ENCODE results near the gene ADAM22.

DNA sequence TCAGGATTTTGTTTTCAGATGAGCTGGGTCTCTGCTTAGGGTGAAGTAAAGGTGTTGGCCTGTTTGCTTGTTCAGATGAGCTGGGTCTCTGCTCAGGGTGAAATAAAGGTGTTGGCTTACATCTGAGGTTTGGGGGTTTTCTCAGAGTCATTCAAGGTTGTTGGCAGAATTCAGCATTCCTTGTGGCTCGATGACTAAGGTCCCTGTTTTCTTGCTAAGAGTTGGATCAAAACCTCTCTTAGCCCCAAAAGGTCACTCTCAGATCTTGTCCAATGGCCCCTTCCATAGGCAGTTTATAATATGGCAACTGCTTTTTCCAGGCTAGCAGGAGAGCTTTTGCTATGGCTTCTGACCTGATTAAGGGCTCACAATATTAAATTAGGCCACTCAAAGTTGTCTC is 106.6 kb downstream of the ADAM22 start:
- TF ChIP-seq, protein P1, sequence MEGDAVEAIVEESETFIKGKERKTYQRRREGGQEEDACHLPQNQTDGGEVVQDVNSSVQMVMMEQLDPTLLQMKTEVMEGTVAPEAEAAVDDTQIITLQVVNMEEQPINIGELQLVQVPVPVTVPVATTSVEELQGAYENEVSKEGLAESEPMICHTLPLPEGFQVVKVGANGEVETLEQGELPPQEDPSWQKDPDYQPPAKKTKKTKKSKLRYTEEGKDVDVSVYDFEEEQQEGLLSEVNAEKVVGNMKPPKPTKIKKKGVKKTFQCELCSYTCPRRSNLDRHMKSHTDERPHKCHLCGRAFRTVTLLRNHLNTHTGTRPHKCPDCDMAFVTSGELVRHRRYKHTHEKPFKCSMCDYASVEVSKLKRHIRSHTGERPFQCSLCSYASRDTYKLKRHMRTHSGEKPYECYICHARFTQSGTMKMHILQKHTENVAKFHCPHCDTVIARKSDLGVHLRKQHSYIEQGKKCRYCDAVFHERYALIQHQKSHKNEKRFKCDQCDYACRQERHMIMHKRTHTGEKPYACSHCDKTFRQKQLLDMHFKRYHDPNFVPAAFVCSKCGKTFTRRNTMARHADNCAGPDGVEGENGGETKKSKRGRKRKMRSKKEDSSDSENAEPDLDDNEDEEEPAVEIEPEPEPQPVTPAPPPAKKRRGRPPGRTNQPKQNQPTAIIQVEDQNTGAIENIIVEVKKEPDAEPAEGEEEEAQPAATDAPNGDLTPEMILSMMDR (conservative IDR thresholded peaks at IDR 0.05 in 1 of 2, IDR thresholded peaks at IDR 0.05 in 1 of 2; ENCODE audit: low read depth in 1 of 2, low read length in 2 of 2): no peak
- no peak for TF ChIP-seq EZH2 (IDR thresholded peaks at IDR 0.05; ENCODE audit: low read length, missing control alignments)
